HG03108 (cell line): ENCODE data around the gene ASXL1.
"Not testable (repeated sequence)": the region's sequence is repeated elsewhere in the genome, so short reads cannot be mapped to it uniquely, and the experiment has no call there.

ENCODE experiments used
- ATAC-seq: cut with Tn5 transposase; IDR thresholded peaks from one replicate; pipeline ENCODE4 v1.9.1; 2021; ENCODE audit warnings: moderate library complexity; ENCODE audit not compliant: unreplicated experiment

The ASXL1 gene

GRCh38 chr20:32397567-32398084, 39.5 kb downstream of the ASXL1 start:
- no peak for ATAC-seq

DNA sequence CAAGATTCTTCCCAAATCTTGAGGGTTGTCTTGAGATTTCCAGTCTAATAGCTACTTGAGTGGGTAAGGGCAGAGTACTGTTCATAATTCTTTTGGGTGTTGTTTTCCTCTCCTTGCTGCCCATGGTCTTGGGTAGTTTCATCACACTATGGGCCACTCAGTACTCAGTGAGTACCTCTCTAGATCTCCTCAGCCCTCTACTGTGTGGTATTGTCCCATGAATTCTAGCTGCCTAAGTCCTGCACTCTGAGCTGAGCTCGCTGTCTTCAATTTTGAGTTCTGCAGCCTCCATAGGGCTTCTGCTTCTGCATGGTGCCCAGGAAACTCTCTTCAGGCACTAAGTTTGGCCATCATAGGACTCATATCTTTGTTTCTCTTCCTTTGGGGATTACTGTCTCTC, 42.3 kb downstream of the ASXL1 start:
- ATAC-seq, result no peak

GRCh38 chr20:32404017-32404416, 45.9 kb downstream of the ASXL1 start:
- ATAC-seq, result no peak

- no peak for ATAC-seq
Observed at GRCh38 chr20:32406701-32407100, 48.6 kb downstream of the ASXL1 start.

- not testable (repeated sequence) for ATAC-seq
Observed at GRCh38 chr20:32407131-32407750, 49.1 kb downstream of the ASXL1 start.

DNA sequence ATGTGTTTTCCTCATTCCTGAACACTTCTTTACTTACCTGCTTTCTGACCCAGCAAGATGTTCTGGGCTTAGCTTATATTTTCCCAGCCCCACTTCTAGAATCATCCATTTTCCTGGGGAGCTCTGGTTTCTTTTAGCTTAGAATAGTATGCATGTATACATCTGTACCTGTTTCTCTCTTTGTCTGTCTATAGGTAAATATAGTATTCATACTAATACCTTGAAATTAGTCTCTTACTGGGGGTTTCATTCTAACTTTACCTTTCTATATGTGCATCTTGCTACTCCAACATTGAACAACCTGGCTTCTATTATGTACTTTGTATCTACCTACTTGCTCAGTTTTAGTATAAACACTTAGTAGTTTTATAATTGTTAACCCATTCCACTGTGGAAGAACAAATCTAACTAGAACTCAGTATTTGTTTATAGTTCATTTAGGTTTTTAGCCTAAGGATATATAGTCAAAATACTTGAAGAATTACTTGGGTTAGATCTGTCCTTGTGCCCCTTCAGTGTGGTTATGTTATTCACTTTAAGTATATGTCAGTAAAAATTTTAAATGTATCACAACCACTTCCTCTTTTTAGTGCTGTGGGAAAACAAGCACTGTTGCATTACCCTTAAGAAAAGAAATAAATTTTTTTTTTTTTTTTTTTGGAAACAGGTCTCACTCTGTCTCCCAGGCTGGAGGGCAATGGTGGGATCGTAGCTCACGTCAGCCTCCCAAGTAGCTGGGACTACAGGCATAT, 54.0 kb downstream of the ASXL1 start:
- ATAC-seq, result no peak

DNA sequence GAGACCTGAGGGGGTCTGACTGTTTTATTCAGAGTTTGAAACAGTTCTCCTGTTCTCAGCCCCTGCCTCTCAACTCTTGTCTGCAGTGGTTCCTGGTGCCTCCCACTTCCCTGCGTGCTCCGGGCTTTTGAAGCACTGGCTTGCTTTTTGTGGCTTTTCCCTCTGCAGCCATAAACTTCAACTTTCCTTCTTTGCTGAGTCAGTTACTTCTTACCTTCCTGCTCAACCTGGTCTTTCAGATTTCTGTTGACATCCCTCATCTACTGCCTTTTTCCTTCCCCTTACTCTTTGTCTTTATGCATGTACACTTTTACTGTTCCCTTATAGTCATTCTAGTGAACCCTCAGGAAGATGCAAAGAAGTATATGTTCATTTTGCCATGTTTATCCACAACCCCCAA, 57.4 kb downstream of the ASXL1 start:
- no peak for ATAC-seq

- no peak for ATAC-seq
Observed at GRCh38 chr20:32416206-32416605, 58.1 kb downstream of the ASXL1 start.

DNA sequence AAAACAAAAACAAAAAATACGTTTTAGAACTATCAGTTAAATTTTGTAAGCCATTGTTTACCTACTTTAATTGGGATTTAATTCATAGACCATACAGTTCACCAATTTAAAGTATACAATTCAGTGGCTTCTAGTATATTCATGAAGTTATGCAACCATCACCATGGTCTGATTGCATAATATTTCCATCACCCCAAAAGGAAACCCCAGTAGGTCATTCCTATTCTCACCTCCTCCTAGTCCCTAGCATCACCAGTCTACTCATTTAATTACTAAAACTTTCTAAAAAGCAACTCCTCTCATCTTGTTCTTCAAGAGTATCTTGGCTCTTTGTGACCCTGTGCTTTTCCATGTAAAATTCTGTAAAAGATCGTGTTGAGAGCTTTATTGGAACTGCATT, 60.2 kb downstream of the ASXL1 start:
- ATAC-seq, result no peak

DNA sequence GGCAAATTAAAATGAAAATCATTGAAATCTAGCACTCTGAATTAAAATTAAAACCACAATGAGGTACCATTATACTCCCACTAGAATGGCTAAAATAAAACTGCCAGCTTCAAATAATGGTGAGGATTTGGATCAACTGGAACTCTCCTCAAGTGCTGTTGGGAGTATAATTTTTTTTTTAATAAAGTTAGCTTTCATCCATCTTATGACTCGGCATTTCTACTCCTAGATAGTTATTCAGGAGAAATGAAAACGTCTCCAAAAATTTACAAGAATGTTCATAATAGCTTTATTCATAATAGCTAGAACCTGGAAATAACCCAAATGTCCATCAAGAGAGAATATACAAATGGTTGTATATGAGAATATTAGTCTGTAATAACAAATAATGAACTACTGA, 63.2 kb downstream of the ASXL1 start:
- no peak for ATAC-seq

- ATAC-seq, result no peak
Observed at GRCh38 chr20:32427996-32428395, 69.9 kb downstream of the ASXL1 start.

GRCh38 chr20:32429343-32429742, 71.2 kb downstream of the ASXL1 start:
- ATAC-seq, result no peak

GRCh38 chr20:32429745-32430360, 71.7 kb downstream of the ASXL1 start:
- ATAC-seq, result no peak

- ATAC-seq, result no peak
Observed at GRCh38 chr20:32431457-32431856, 73.3 kb downstream of the ASXL1 start.

DNA sequence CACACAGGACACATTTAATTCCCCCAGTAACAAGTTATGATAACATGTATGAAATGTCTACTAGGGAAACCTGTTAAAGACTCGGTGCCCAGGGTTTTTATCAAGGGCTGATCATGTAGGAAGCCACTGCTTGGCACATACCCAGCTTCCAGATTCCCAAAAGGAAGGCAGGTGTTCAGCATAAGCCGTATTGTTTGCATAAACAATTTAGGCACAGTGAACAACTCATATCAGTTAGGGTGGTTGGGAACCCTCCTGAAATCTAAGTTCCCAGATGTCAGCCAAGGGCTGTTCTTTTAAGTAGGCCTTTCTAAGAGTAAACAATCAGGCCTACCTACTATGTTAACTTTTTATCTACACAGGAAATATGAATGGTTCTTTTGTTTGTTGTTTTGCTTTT, 74.1 kb downstream of the ASXL1 start:
- ATAC-seq, result no peak

DNA sequence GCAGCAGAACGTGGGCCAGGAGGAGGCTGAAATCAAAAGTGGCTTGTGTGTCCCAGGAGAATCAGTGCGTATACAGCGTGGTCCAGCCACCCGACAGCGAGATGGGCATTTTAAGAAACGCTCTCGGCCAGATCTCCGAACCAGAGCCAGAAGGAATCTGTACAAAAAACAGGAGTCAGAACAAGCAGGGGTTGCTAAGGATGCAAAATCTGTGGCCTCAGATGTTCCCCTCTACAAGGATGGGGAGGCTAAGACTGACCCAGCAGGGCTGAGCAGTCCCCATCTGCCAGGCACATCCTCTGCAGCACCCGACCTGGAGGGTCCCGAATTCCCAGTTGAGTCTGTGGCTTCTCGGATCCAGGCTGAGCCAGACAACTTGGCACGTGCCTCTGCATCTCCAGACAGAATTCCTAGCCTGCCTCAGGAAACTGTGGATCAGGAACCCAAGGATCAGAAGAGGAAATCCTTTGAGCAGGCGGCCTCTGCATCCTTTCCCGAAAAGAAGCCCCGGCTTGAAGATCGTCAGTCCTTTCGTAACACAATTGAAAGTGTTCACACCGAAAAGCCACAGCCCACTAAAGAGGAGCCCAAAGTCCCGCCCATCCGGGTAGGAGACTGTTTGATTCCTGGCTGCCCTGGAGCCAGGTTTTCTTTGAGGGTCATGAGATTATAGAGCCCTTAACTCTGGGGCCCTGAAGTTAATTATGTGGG, 75.3 kb downstream of the ASXL1 start:
- no peak for ATAC-seq

DNA sequence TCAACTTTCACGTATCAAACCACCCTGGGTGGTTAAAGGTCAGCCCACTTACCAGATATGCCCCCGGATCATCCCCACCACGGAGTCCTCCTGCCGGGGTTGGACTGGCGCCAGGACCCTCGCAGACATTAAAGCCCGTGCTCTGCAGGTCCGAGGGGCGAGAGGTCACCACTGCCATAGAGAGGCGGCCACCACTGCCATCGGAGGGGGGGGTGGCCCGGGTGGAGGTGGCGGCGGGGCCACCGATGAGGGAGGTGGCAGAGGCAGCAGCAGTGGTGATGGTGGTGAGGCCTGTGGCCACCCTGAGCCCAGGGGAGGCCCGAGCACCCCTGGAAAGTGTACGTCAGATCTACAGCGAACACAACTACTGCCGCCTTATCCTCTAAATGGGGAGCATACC, 76.3 kb downstream of the ASXL1 start:
- ATAC-seq, result no peak

DNA sequence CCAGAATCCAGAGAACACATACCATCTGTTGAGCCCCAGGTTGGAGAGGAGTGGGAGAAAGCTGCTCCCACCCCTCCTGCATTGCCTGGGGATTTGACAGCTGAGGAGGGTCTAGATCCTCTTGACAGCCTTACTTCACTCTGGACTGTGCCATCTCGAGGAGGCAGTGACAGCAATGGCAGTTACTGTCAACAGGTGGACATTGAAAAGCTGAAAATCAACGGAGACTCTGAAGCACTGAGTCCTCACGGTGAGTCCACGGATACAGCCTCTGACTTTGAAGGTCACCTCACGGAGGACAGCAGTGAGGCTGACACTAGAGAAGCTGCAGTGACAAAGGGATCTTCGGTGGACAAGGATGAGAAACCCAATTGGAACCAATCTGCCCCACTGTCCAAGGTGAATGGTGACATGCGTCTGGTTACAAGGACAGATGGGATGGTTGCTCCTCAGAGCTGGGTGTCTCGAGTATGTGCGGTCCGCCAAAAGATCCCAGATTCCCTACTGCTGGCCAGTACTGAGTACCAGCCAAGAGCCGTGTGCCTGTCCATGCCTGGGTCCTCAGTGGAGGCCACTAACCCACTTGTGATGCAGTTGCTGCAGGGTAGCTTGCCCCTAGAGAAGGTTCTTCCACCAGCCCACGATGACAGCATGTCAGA, 77.4 kb downstream of the ASXL1 start:
- ATAC-seq, result no peak

GRCh38 chr20:32436142-32436861, 78.2 kb downstream of the ASXL1 start:
- ATAC-seq, result no peak

DNA sequence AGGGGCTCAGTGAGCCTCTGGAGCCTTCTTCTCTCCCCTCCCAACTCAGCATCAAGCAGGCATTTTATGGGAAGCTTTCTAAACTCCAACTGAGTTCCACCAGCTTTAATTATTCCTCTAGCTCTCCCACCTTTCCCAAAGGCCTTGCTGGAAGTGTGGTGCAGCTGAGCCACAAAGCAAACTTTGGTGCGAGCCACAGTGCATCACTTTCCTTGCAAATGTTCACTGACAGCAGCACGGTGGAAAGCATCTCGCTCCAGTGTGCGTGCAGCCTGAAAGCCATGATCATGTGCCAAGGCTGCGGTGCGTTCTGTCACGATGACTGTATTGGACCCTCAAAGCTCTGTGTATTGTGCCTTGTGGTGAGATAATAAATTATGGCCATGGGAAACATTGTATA, 78.8 kb downstream of the ASXL1 start:
- ATAC-seq, result no peak
